Natural killer cell (primary cell): ENCODE measurements around the gene JARID2. TPM values are rescaled to one million over a fixed set of nuclear protein-coding genes. Genes with fewer than 3 reads are reported as not detected.
A peak's percentile ranks its signal among the peaks of the same experiment; 100 is the strongest.

Experiments
- ATAC-seq, 3 donors: fragments of 150-1000 bp in 2 of 3; fragments of 200-7000 bp in 1 of 3; cut with Tn5 transposase; 1 replicate in 1 of 3; 2 replicates in 2 of 3; pipeline ENCODE4 v1.10.0; 2021; ENCODE audit warnings: mild to moderate bottlenecking in 2 of 3, moderate library complexity in 2 of 3
- DNase-seq, 2 donors: peaks; one replicate each; pipeline versions ENCODE4 v3.0.0 to v3.0.0-alpha.2; 2013 to 2021; ENCODE audit warnings: mixed read lengths in 1 of 2
- H3K27ac ChIP-seq: one replicate; pipeline ENCODE4 v1.5.1; 2013; ENCODE audit warnings: mild to moderate bottlenecking, low read length
- H3K27me3 ChIP-seq: one replicate; pipeline ENCODE4 v1.6.1; 2013; ENCODE audit warnings: low read length; ENCODE audit not compliant: control insufficient read depth, insufficient read depth
- H3K36me3 ChIP-seq: one replicate; pipeline ENCODE4 v1.6.1; 2013; ENCODE audit warnings: low read length; ENCODE audit not compliant: control insufficient read depth, insufficient read depth
- H3K4me1 ChIP-seq: one replicate; pipeline ENCODE4 v1.6.1; 2013; ENCODE audit warnings: low read length; ENCODE audit not compliant: control insufficient read depth, insufficient read depth
- H3K4me3 ChIP-seq: one replicate; pipeline ENCODE4 v1.5.1; 2013; ENCODE audit warnings: low read length
- H3K9me3 ChIP-seq: one replicate; pipeline ENCODE4 v1.6.1; 2013; ENCODE audit warnings: low read length; ENCODE audit not compliant: control insufficient read depth, insufficient read depth
- H3K27ac Mint-ChIP-seq, 2 donors: one replicate each; pipeline ENCODE4 v1.8.0; 2022; ENCODE audit warnings: mild to moderate bottlenecking in 2 of 2, mixed read lengths in 2 of 2, moderate library complexity in 1 of 2
- H3K27me3 Mint-ChIP-seq, 2 donors: one replicate each; pipeline ENCODE4 v1.8.0; 2022; ENCODE audit warnings: low read depth in 2 of 2, mixed read lengths in 2 of 2
- H3K36me3 Mint-ChIP-seq: one replicate; pipeline ENCODE4 v1.8.0; 2022; ENCODE audit warnings: mixed read lengths
- H3K4me1 Mint-ChIP-seq, 2 donors: one replicate each; pipeline ENCODE4 v1.8.0; 2022; ENCODE audit warnings: mixed read lengths in 2 of 2
- H3K4me3 Mint-ChIP-seq: one replicate; pipeline ENCODE4 v1.8.0; 2022; ENCODE audit warnings: mild to moderate bottlenecking, moderate library complexity, mixed read lengths
- H3K9me3 Mint-ChIP-seq, 2 donors: one replicate each; pipeline ENCODE4 v1.8.0; 2022; ENCODE audit warnings: mixed read lengths in 2 of 2
- CTCF ChIP-seq: fragments of 200-600 bp; IDR thresholded peaks from one replicate; pipeline ENCODE4 v1.8.0; 2022; ENCODE audit warnings: antibody characterized with exemption
- WGBS: methylation state at CpG from one replicate; pipeline ENCODE4 v1.1.7; 2013; ENCODE audit warnings: missing lambda C conversion rate; ENCODE audit not compliant: insufficient coverage; 5-methylcytosine and 5-hydroxymethylcytosine counted together
- intact Hi-C: fragments of 100-400 bp; cut with micrococcal nuclease; formaldehyde crosslinking; loops from one replicate; pipeline ENCODE4 v1.14.2; 2022
- total RNA-seq, 4 donors: library from RNA; stranded (reverse); fragments of 120-200 nt in 1 of 4; gene quantifications; one replicate each; pipeline versions ENCODE4 v1.2.3 to v1.2.4, GENCODE V29; 2013 to 2022

JARID2 gene
- total RNA-seq, 3 donors from 2014 or later (not counting 1 experiment from before 2014, with no cell fraction given): 49.9 to 60.9 (median 60.5) TPM

GRCh38 chr6:15533379-15534026 is 287.6 kb downstream of the JARID2 start:
- DNase-seq: no peak
- peaks cover 9% of the 10 kb centered on the region for H3K36me3 Mint-ChIP-seq
- TF ChIP-seq CTCF: no peak
- Histone ChIP-seq H3K27ac (no peak overlapping the region), H3K4me1 (no peaks in the 10 kb centered on the region), H3K27me3 (no peaks in the 10 kb centered on the region), H3K4me3 (no peak overlapping the region), H3K9me3 (no peaks in the 10 kb centered on the region), H3K36me3 (peaks cover 21% of the 10 kb centered on the region)
- intact Hi-C loops: no loop called here
- H3K4me3 Mint-ChIP-seq: no peak overlapping the region
- H3K4me1 Mint-ChIP-seq: peaks cover 23 to 32% of the 10 kb centered on the region in 2 donors
- ATAC-seq: no peak
- no peaks in the 10 kb centered on the region for H3K27me3 Mint-ChIP-seq
- WGBS: 95% methylated on average over 12 of the region's 12 CpGs
- peak overlapping the region in 1 of 2 donors; percentile 36 for H3K27ac Mint-ChIP-seq
- no peaks in the 10 kb centered on the region for H3K9me3 Mint-ChIP-seq

GRCh38 chr6:15534974-15535373 is 289.1 kb downstream of the JARID2 start:
- H3K27me3 Mint-ChIP-seq: no peaks in the 10 kb centered on the region
- H3K9me3 ChIP-seq: no peaks in the 10 kb centered on the region
- no peaks in the 10 kb centered on the region for H3K27me3 ChIP-seq
- peaks cover 36 to 47% of the 10 kb centered on the region in 2 donors for H3K4me1 Mint-ChIP-seq
- H3K4me3 Mint-ChIP-seq: no peak overlapping the region
- WGBS: no CpG with 5 or more reads among the region's 3 CpGs
- DNase-seq (no peak), ATAC-seq (peak in 2 of 3 donors; percentile 36 to 41)
- no peaks in the 10 kb centered on the region for H3K4me1 ChIP-seq
- H3K4me3 ChIP-seq: no peak overlapping the region
- TF ChIP-seq CTCF: no peak
- no peak overlapping the region for H3K27ac ChIP-seq
- H3K9me3 Mint-ChIP-seq: no peaks in the 10 kb centered on the region
- H3K36me3 Mint-ChIP-seq: peaks cover 9% of the 10 kb centered on the region
- intact Hi-C loops: no loop called here
- peak overlapping the region in 1 of 2 donors; percentile 55 for H3K27ac Mint-ChIP-seq
- H3K36me3 ChIP-seq: peaks cover 18% of the 10 kb centered on the region

GRCh38 chr6:15535495-15536197 is 289.8 kb downstream of the JARID2 start:
- Mint-ChIP-seq H3K4me1 (peaks cover 36 to 49% of the 10 kb centered on the region in 2 donors), H3K27me3 (no peaks in the 10 kb centered on the region), H3K9me3 (no peaks in the 10 kb centered on the region), H3K27ac (peak overlapping the region in 1 of 2 donors; percentile 55), H3K4me3 (no peak overlapping the region), H3K36me3 (peaks cover 7% of the 10 kb centered on the region)
- TF ChIP-seq CTCF: no peak
- peaks cover 12% of the 10 kb centered on the region for H3K36me3 ChIP-seq
- H3K4me1 ChIP-seq: no peaks in the 10 kb centered on the region
- intact Hi-C loops: no loop called here
- H3K27ac ChIP-seq: no peak overlapping the region
- DNase-seq: no peak
- WGBS: 96% methylated on average over 3 of the region's 3 CpGs
- no peaks in the 10 kb centered on the region for H3K9me3 ChIP-seq
- ATAC-seq: no peak
- no peaks in the 10 kb centered on the region for H3K27me3 ChIP-seq
- H3K4me3 ChIP-seq: no peak overlapping the region
